ENCODE results near the gene CCDC157. TPM values are rescaled to one million over a fixed set of nuclear protein-coding genes. Genes with fewer than 3 reads are reported as not detected.

CCDC157 gene
- total and polyA plus RNA-seq, 9 of the 15 experiments (the other 6 are each of a cell fraction or from before 2014, with no cell fraction given) = 0.04 to 1.3 (median 0.68) TPM

- TF ChIP-seq CTCFL (IDR thresholded peaks at IDR 0.05; ENCODE audit: borderline replicate concordance, insufficient read depth, low read depth, low read length, poor library complexity, severe bottlenecking) = peak; percentile 60
- peak; percentile 60 for TF ChIP-seq CXXC5 (CRISPR knock-in tag; IDR thresholded peaks at IDR 0.05)
- TF ChIP-seq ATF1 (CRISPR knock-in tag; IDR thresholded peaks at IDR 0.05) = no peak
- TF ChIP-seq ATF1 (tag; IDR thresholded peaks at IDR 0.05) = no peak
- TF ChIP-seq RBM17 (IDR thresholded peaks at IDR 0.05; ENCODE audit: borderline replicate concordance, low read depth, low read length) = no peak
- no peak for TF ChIP-seq ZNF778 (CRISPR knock-in tag; IDR thresholded peaks at IDR 0.05)
- TF ChIP-seq, protein P1, sequence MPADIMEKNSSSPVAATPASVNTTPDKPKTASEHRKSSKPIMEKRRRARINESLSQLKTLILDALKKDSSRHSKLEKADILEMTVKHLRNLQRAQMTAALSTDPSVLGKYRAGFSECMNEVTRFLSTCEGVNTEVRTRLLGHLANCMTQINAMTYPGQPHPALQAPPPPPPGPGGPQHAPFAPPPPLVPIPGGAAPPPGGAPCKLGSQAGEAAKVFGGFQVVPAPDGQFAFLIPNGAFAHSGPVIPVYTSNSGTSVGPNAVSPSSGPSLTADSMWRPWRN (IDR thresholded peaks at IDR 0.05; ENCODE audit: low read depth) = no peak
- TF ChIP-seq, protein P2, sequence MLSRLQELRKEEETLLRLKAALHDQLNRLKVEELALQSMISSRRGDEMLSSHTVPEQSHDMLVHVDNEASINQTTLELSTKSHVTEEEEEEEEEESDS (CRISPR knock-in tag; IDR thresholded peaks at IDR 0.05) = no peak
- TF ChIP-seq, protein P3, sequence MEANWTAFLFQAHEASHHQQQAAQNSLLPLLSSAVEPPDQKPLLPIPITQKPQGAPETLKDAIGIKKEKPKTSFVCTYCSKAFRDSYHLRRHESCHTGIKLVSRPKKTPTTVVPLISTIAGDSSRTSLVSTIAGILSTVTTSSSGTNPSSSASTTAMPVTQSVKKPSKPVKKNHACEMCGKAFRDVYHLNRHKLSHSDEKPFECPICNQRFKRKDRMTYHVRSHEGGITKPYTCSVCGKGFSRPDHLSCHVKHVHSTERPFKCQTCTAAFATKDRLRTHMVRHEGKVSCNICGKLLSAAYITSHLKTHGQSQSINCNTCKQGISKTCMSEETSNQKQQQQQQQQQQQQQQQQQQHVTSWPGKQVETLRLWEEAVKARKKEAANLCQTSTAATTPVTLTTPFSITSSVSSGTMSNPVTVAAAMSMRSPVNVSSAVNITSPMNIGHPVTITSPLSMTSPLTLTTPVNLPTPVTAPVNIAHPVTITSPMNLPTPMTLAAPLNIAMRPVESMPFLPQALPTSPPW (CRISPR knock-in tag; IDR thresholded peaks at IDR 0.05) = peak; percentile 76
- no peak for TF ChIP-seq NFRKB (IDR thresholded peaks at IDR 0.05; ENCODE audit: low read depth)
- no peak for TF ChIP-seq HMG20B (CRISPR knock-in tag; IDR thresholded peaks at IDR 0.05)
- TF ChIP-seq ARID2 (IDR thresholded peaks at IDR 0.05) = peak; percentile 38; the same call in 1 of the 2 replicates
- TF ChIP-seq RFX1 (IDR thresholded peaks at IDR 0.05) = no peak
- TF ChIP-seq HNRNPH1 (optimal IDR thresholded peaks at IDR 0.05; ENCODE audit: low read depth, low read length) = no peak
- TF ChIP-seq ILK (tag; IDR thresholded peaks at IDR 0.05; ENCODE audit: borderline replicate concordance, low read depth) = no peak
- TF ChIP-seq, protein P4, sequence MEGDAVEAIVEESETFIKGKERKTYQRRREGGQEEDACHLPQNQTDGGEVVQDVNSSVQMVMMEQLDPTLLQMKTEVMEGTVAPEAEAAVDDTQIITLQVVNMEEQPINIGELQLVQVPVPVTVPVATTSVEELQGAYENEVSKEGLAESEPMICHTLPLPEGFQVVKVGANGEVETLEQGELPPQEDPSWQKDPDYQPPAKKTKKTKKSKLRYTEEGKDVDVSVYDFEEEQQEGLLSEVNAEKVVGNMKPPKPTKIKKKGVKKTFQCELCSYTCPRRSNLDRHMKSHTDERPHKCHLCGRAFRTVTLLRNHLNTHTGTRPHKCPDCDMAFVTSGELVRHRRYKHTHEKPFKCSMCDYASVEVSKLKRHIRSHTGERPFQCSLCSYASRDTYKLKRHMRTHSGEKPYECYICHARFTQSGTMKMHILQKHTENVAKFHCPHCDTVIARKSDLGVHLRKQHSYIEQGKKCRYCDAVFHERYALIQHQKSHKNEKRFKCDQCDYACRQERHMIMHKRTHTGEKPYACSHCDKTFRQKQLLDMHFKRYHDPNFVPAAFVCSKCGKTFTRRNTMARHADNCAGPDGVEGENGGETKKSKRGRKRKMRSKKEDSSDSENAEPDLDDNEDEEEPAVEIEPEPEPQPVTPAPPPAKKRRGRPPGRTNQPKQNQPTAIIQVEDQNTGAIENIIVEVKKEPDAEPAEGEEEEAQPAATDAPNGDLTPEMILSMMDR (IDR thresholded peaks at IDR 0.05 in 2 of 3, conservative IDR thresholded peaks at IDR 0.05 in 1 of 3; ENCODE audit: insufficient read depth in 2 of 3, low read depth in 1 of 3, low read length in 3 of 3) = peak; percentile 69 to 87 (median 73)
- TF ChIP-seq, protein P5, sequence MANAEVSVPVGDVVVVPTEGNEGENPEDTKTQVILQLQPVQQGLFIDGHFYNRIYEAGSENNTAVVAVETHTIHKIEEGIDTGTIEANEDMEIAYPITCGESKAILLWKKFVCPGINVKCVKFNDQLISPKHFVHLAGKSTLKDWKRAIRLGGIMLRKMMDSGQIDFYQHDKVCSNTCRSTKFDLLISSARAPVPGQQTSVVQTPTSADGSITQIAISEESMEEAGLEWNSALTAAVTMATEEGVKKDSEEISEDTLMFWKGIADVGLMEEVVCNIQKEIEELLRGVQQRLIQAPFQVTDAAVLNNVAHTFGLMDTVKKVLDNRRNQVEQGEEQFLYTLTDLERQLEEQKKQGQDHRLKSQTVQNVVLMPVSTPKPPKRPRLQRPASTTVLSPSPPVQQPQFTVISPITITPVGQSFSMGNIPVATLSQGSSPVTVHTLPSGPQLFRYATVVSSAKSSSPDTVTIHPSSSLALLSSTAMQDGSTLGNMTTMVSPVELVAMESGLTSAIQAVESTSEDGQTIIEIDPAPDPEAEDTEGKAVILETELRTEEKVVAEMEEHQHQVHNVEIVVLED (CRISPR knock-in tag; IDR thresholded peaks at IDR 0.05) = peak; percentile 27; the same call in 1 of the 2 replicates
- TF ChIP-seq GABPA (tag; conservative IDR thresholded peaks at IDR 0.05; ENCODE audit: low read depth) = peak; percentile 42; the same call in 1 of the 2 replicates
- no peak; the same call in 1 of the 2 replicates for TF ChIP-seq CREB1 (IDR thresholded peaks at IDR 0.05)
- no peak for TF ChIP-seq CREB1 (CRISPR knock-in tag; IDR thresholded peaks at IDR 0.05)
These were observed 30.4 kb downstream of the CCDC157 start, which contains the start of gene RNF215 (continued) for GRCh38 chr22:30386960-30387827.
